Measurements from ENCODE around the gene ANKH.

DNA sequence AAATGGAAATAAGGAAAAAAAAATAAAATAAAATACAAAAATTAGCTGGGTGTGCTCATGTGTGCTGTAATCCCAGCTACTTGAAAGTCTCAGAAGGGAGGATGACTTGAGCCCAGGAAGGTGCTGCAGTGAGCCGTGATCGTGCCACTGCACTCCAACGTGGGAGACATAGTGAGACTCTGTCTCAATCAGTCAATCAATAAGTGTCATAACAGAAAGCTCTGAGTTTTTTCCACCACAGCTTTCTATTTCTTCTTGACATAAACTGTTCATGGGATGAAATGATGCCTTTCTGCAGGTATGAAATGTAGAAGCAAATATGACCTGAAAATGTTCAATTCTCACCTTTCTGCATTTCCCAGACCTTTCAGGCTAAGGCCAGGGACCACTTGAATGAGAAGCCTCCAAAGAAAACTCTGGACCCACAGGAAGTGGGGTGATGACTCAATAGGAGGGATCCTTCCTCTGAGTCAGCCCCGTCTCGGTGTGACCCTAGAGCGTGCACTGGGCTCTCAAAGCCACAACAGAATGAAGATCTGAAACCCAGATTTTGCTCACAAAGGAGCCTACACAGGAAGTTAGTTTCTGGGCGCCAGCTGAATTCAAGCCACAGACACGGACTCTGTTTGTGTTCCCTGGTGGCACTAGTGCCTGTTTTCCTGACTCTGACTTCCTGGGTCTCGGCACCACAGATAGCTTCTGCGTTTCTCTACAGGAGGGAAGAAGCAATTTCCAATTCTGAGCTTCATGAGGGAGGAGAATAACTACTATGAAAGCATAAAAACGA, 62.0 kb downstream of the ANKH start:
- TF ChIP-seq EGR1 (IDR thresholded peaks at IDR 0.05) (no peak), TAF1 (IDR thresholded peaks at IDR 0.05; ENCODE audit: low read depth) (no peak), RAD21 (IDR thresholded peaks at IDR 0.05; ENCODE audit: low read depth) (no peak), EP300 (IDR thresholded peaks at IDR 0.05; ENCODE audit: borderline replicate concordance) (no peak), NFIC (IDR thresholded peaks at IDR 0.05) (no peak), ZBTB7A (IDR thresholded peaks at IDR 0.05; ENCODE audit: low read depth) (no peak), CREB1 (IDR thresholded peaks at IDR 0.05; ENCODE audit: low read depth) (no peak), FOXM1 (IDR thresholded peaks at IDR 0.05; ENCODE audit: borderline replicate concordance, low read depth) (no peak), YY1 (IDR thresholded peaks at IDR 0.05; ENCODE audit: low read depth) (no peak), CEBPB (IDR thresholded peaks at IDR 0.05) (no peak)
- TF ChIP-seq, protein P1, sequence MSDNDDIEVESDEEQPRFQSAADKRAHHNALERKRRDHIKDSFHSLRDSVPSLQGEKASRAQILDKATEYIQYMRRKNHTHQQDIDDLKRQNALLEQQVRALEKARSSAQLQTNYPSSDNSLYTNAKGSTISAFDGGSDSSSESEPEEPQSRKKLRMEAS (IDR thresholded peaks at IDR 0.05) = no peak
- TF ChIP-seq, protein P2, sequence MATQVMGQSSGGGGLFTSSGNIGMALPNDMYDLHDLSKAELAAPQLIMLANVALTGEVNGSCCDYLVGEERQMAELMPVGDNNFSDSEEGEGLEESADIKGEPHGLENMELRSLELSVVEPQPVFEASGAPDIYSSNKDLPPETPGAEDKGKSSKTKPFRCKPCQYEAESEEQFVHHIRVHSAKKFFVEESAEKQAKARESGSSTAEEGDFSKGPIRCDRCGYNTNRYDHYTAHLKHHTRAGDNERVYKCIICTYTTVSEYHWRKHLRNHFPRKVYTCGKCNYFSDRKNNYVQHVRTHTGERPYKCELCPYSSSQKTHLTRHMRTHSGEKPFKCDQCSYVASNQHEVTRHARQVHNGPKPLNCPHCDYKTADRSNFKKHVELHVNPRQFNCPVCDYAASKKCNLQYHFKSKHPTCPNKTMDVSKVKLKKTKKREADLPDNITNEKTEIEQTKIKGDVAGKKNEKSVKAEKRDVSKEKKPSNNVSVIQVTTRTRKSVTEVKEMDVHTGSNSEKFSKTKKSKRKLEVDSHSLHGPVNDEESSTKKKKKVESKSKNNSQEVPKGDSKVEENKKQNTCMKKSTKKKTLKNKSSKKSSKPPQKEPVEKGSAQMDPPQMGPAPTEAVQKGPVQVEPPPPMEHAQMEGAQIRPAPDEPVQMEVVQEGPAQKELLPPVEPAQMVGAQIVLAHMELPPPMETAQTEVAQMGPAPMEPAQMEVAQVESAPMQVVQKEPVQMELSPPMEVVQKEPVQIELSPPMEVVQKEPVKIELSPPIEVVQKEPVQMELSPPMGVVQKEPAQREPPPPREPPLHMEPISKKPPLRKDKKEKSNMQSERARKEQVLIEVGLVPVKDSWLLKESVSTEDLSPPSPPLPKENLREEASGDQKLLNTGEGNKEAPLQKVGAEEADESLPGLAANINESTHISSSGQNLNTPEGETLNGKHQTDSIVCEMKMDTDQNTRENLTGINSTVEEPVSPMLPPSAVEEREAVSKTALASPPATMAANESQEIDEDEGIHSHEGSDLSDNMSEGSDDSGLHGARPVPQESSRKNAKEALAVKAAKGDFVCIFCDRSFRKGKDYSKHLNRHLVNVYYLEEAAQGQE (IDR thresholded peaks at IDR 0.05; ENCODE audit: low read depth) = no peak
- TF ChIP-seq, protein P3, sequence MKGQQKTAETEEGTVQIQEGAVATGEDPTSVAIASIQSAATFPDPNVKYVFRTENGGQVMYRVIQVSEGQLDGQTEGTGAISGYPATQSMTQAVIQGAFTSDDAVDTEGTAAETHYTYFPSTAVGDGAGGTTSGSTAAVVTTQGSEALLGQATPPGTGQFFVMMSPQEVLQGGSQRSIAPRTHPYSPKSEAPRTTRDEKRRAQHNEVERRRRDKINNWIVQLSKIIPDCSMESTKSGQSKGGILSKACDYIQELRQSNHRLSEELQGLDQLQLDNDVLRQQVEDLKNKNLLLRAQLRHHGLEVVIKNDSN (IDR thresholded peaks at IDR 0.05) = no peak

All from Ishikawa (cell line).